Stimulated activated CD4-positive, alpha-beta T cell treated with anti-CD3 and anti-CD28 coated beads, TNF-alpha, amount 100 ng/mL, for 24 hours (primary cell): ENCODE data around the gene WNT3A.

ENCODE experiments used
- DNase-seq, 3 experiments: peaks; one replicate each; pipeline ENCODE4 v3.0.0-alpha.2; 2020; ENCODE audit warnings: low read depth in 3 of 3

Gene WNT3A

GRCh38 chr1:228084325-228084724 lies 77.5 kb downstream of the WNT3A start:
- DNase-seq, result no peak

- DNase-seq, result no peak
Observed at GRCh38 chr1:228084797-228085196, 78.0 kb downstream of the WNT3A start.

- DNase-seq, result no peak
Observed at GRCh38 chr1:228085287-228085951, 78.6 kb downstream of the WNT3A start.

- no peak for DNase-seq
Observed at GRCh38 chr1:228087771-228088251, 81.0 kb downstream of the WNT3A start.

- no peak for DNase-seq
Observed at GRCh38 chr1:228088586-228089498, 82.0 kb downstream of the WNT3A start.

GRCh38 chr1:228089519-228090380 lies 83.0 kb downstream of the WNT3A start:
- no peak for DNase-seq

GRCh38 chr1:228090613-228091081 lies 83.8 kb downstream of the WNT3A start:
- DNase-seq, result no peak

- no peak for DNase-seq
Observed at GRCh38 chr1:228091084-228091483, 84.3 kb downstream of the WNT3A start.

- DNase-seq, result no peak
Observed at GRCh38 chr1:228092342-228093049, 85.7 kb downstream of the WNT3A start.

- no peak for DNase-seq
Observed at GRCh38 chr1:228093050-228093906, 86.5 kb downstream of the WNT3A start.

- no peak for DNase-seq
Observed at GRCh38 chr1:228094432-228095016, 87.7 kb downstream of the WNT3A start.

- no peak for DNase-seq
Observed at GRCh38 chr1:228095161-228095560, 88.4 kb downstream of the WNT3A start.

- no peak for DNase-seq
Observed at GRCh38 chr1:228095938-228096337, 89.1 kb downstream of the WNT3A start.

- no peak for DNase-seq
Observed at GRCh38 chr1:228096416-228097332, 89.9 kb downstream of the WNT3A start.

- DNase-seq, result no peak
Observed at GRCh38 chr1:228097333-228098081, 90.7 kb downstream of the WNT3A start.

GRCh38 chr1:228098323-228098931 lies 91.6 kb downstream of the WNT3A start:
- DNase-seq, result no peak

GRCh38 chr1:228099331-228099732 lies 92.5 kb downstream of the WNT3A start:
- DNase-seq, result no peak
